Globus pallidus (tissue), 1 donor: ENCODE results near the gene SMTNL1.

Experiments
- DNase-seq: peaks from one replicate; pipeline ENCODE4 v3.0.0-alpha.2; 2015; ENCODE audit warnings: low spot score

SMTNL1 gene

GRCh38 chr11:57536947-57537619 is at the start of gene SMTNL1:
Gene SMTNL1, plus strand, starts transcription at chr11:57537595. Its CDS starts 5,048 bp downstream, at chr11:57542643.
- DNase-seq = no peak

- DNase-seq = no peak
These were observed 49.3 kb upstream of the SMTNL1 start for GRCh38 chr11:57487920-57488659.

- no peak for DNase-seq
These were observed 46.7 kb upstream of the SMTNL1 start for GRCh38 chr11:57490456-57491248.

- no peak for DNase-seq
These were observed 45.9 kb upstream of the SMTNL1 start for GRCh38 chr11:57491371-57492061.

GRCh38 chr11:57493507-57494503 is 43.6 kb upstream of the SMTNL1 start:
- no peak for DNase-seq

GRCh38 chr11:57496109-57496820 is 41.1 kb upstream of the SMTNL1 start:
- DNase-seq = no peak

GRCh38 chr11:57497303-57498247 is 39.8 kb upstream of the SMTNL1 start:
- no peak for DNase-seq

- DNase-seq = no peak
These were observed 38.9 kb upstream of the SMTNL1 start for GRCh38 chr11:57498540-57498939.

GRCh38 chr11:57499413-57499982 is 37.9 kb upstream of the SMTNL1 start:
- peak; percentile 94 for DNase-seq

- DNase-seq = no peak
These were observed 37.4 kb upstream of the SMTNL1 start for GRCh38 chr11:57499983-57500461.

- no peak for DNase-seq
These were observed 36.9 kb upstream of the SMTNL1 start for GRCh38 chr11:57500515-57500914.

GRCh38 chr11:57500926-57501325 is 36.5 kb upstream of the SMTNL1 start:
- no peak for DNase-seq

- no peak for DNase-seq
These were observed 35.4 kb upstream of the SMTNL1 start for GRCh38 chr11:57501953-57502352.

GRCh38 chr11:57502376-57502775 is 35.0 kb upstream of the SMTNL1 start:
- DNase-seq = no peak

- no peak for DNase-seq
These were observed 34.5 kb upstream of the SMTNL1 start for GRCh38 chr11:57502870-57503269.

GRCh38 chr11:57504511-57504910 is 32.9 kb upstream of the SMTNL1 start:
- no peak for DNase-seq

GRCh38 chr11:57506522-57506921 is 30.9 kb upstream of the SMTNL1 start:
- DNase-seq = no peak

GRCh38 chr11:57508341-57509170 is 28.8 kb upstream of the SMTNL1 start:
- DNase-seq = no peak
